Lung (tissue), 16 donors: ENCODE results near the gene HFE. TPM values are rescaled to one million over a fixed set of nuclear protein-coding genes. Genes with fewer than 3 reads are reported as not detected.

ENCODE experiments used
- ATAC-seq: fragments of 200-7000 bp; cut with Tn5 transposase; one replicate; pipeline ENCODE4 v1.9.1; 2020; ENCODE audit warnings: moderate number of reproducible peaks; ENCODE audit not compliant: insufficient read depth, low FRiP score
- DNase-seq, 3 donors: peaks; one replicate each; pipeline ENCODE4 v3.0.0-alpha.2; 2013 to 2017
- H3K27ac ChIP-seq, 2 donors: one replicate each; pipeline ENCODE4 v1.5.1; 2013; ENCODE audit warnings: mild to moderate bottlenecking in 2 of 2, moderate library complexity in 2 of 2, control low read depth in 1 of 2, inconsistent platforms in 1 of 2, low read depth in 1 of 2, low read length in 1 of 2
- H3K27me3 ChIP-seq, 3 donors: one replicate each; pipeline ENCODE4 v1.5.1; 2013; ENCODE audit warnings: low read length in 2 of 3; ENCODE audit not compliant: control insufficient read depth in 3 of 3, insufficient read depth in 3 of 3
- H3K36me3 ChIP-seq, 4 donors: one replicate each; pipeline ENCODE4 v1.5.1; 2013; ENCODE audit warnings: low read length in 4 of 4, mild to moderate bottlenecking in 1 of 4, moderate library complexity in 1 of 4; ENCODE audit not compliant: control insufficient read depth in 4 of 4, insufficient read depth in 4 of 4
- H3K4me1 ChIP-seq, 5 donors: one replicate each; pipeline ENCODE4 v1.5.1; 2013; ENCODE audit warnings: low read length in 5 of 5, mild to moderate bottlenecking in 2 of 5, moderate library complexity in 1 of 5; ENCODE audit not compliant: control insufficient read depth in 5 of 5, insufficient read depth in 5 of 5
- H3K4me3 ChIP-seq: one replicate; pipeline ENCODE4 v1.5.1; 2013; ENCODE audit warnings: mild to moderate bottlenecking, control low read depth, moderate library complexity
- H3K9ac ChIP-seq, 2 donors: one replicate each; pipeline ENCODE4 v1.5.1; 2013; ENCODE audit warnings: low read length in 2 of 2, control low read depth in 1 of 2; ENCODE audit not compliant: insufficient read depth in 1 of 2
- H3K9me3 ChIP-seq, 4 donors: one replicate each; pipeline ENCODE4 v1.5.1; 2013; ENCODE audit warnings: low read length in 3 of 4, mild to moderate bottlenecking in 1 of 4, moderate library complexity in 1 of 4; ENCODE audit not compliant: control insufficient read depth in 4 of 4, insufficient read depth in 3 of 4
- CTCF ChIP-seq: IDR thresholded peaks from 2 replicates; pipeline ENCODE4 v1.5.1; 2012; ENCODE audit warnings: mild to moderate bottlenecking; ENCODE audit errors: control extremely low read depth, extremely low read depth
- WGBS, 2 donors: extraction: QIAGEN DNeasy Blood & Tissue Kit; methylation state at CpG; one replicate each; pipeline ENCODE4 v1.1.7; 2013; 5-methylcytosine and 5-hydroxymethylcytosine counted together
- long read RNA-seq, 5 donors: transcript quantifications; one replicate each; lab custom pipeline, GENCODE V29; 2026
- polyA plus RNA-seq, 2 donors: library from polyadenylated mRNA; stranded (reverse); fragments of 200-250 nt; gene quantifications; one replicate each; pipeline ENCODE4 v1.2.1, GENCODE V29; 2013
- total RNA-seq, 2 donors: library from RNA; depleted of rRNA in 1 of 2; stranded (reverse); fragments of >200 nt in 1 of 2; gene quantifications; one replicate each; pipeline ENCODE4 v1.2.1, GENCODE V29; 2014 to 2021
- donor health status: control.
- donor health status: control.
- donor health status: Bipolar disorder and iron deficiency.
- donor health status: healthy.
- donor health status: DM: yes; HTN: yes; CAD: no.

HFE gene, protein sequence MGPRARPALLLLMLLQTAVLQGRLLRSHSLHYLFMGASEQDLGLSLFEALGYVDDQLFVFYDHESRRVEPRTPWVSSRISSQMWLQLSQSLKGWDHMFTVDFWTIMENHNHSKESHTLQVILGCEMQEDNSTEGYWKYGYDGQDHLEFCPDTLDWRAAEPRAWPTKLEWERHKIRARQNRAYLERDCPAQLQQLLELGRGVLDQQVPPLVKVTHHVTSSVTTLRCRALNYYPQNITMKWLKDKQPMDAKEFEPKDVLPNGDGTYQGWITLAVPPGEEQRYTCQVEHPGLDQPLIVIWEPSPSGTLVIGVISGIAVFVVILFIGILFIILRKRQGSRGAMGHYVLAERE
- 10 to 100 TPM in 1 of 2 donors, 1 to 10 TPM in 1; 8.3 to 10.7 TPM for total RNA-seq
- polyA plus RNA-seq: 1 to 10 TPM; 3.1 to 5.7 TPM
- long read RNA-seq, donor 1: 0 reads
- long read RNA-seq, donor 2: 0 reads
- long read RNA-seq, donor 3, partial matches to known transcripts: 0 of 2 reads
- long read RNA-seq, donor 3, other reads (novel, unspliced or antisense): 0 of 2 reads
- long read RNA-seq, donor 4: 0 reads
- long read RNA-seq, donor 5: 0 reads

DNA sequence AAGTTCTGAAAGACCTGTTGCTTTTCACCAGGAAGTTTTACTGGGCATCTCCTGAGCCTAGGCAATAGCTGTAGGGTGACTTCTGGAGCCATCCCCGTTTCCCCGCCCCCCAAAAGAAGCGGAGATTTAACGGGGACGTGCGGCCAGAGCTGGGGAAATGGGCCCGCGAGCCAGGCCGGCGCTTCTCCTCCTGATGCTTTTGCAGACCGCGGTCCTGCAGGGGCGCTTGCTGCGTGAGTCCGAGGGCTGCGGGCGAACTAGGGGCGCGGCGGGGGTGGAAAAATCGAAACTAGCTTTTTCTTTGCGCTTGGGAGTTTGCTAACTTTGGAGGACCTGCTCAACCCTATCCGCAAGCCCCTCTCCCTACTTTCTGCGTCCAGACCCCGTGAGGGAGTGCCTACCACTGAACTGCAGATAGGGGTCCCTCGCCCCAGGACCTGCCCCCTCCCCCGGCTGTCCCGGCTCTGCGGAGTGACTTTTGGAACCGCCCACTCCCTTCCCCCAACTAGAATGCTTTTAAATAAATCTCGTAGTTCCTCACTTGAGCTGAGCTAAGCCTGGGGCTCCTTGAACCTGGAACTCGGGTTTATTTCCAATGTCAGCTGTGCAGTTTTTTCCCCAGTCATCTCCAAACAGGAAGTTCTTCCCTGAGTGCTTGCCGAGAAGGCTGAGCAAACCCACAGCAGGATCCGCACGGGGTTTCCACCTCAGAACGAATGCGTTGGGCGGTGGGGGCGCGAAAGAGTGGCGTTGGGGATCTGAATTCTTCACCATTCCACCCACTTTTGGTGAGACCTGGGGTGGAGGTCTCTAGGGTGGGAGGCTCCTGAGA lies at the start of gene HFE:
HFE (plus strand) TSS at position 146 of the 832 bp plus-strand sequence; CDS start at position 158, 12 bp downstream.
- 1 to 2% methylated on average over 40 to 41 of the region's 41 CpGs for WGBS, 2 donors
- ATAC-seq: peak; percentile 75
- no peaks in the 10 kb centered on the region for H3K9me3 ChIP-seq
- H3K4me3 ChIP-seq: peak within 1 kb of the TSS; percentile 58
- no peaks in the 10 kb centered on the region for H3K36me3 ChIP-seq
- peak; percentile 81 to 91 (median 88) for DNase-seq
- no peak for TF ChIP-seq CTCF
- H3K9ac ChIP-seq: peak within 1 kb of the TSS; percentile 93 to 94
- H3K4me1 ChIP-seq: peaks cover 2 to 18% (median 6%) of the 10 kb centered on the region in 5 donors
- no peaks in the 10 kb centered on the region for H3K27me3 ChIP-seq
- H3K27ac ChIP-seq: peak within 1 kb of the TSS; percentile 76 to 95

GRCh38 chr6:26041946-26042345 lies 45.3 kb upstream of the HFE start:
- Histone ChIP-seq H3K4me1 (peaks cover 0 to 23% (median 4%) of the 10 kb centered on the region in 5 donors), H3K27me3 (no peaks in the 10 kb centered on the region), H3K36me3 (no peaks in the 10 kb centered on the region), H3K4me3 (no peak overlapping the region), H3K9me3 (peaks cover 0 to 3% (median 0%) of the 10 kb centered on the region in 4 donors), H3K27ac (no peak overlapping the region), H3K9ac (no peak overlapping the region)
- ATAC-seq (no peak), DNase-seq (no peak)
- WGBS, 2 donors: 65 to 82% methylated on average over 1 of the region's 1 CpG
- TF ChIP-seq CTCF: no peak

- peak; percentile 94 for ATAC-seq
- 1 to 2% methylated on average over 32 of the region's 32 CpGs for WGBS, 2 donors
- H3K27ac ChIP-seq: peak overlapping the region; percentile 98
Measured at GRCh38 chr6:26043384-26044139, 43.7 kb upstream of the HFE start.

More at GRCh38 chr6:26043384-26044139, 43.7 kb upstream of the HFE start:
- H3K27me3 ChIP-seq: no peaks in the 10 kb centered on the region
- H3K9me3 ChIP-seq: peaks cover 0 to 3% (median 0%) of the 10 kb centered on the region in 4 donors
- peak; percentile 91 to 99 (median 99) for DNase-seq
- no peak for TF ChIP-seq CTCF
- peak overlapping the region; percentile 50 for H3K4me3 ChIP-seq
- H3K36me3 ChIP-seq: no peaks in the 10 kb centered on the region
- H3K4me1 ChIP-seq: peaks cover 0 to 23% (median 4%) of the 10 kb centered on the region in 5 donors
- H3K9ac ChIP-seq: peak overlapping the region; percentile 63 to 89
